Gastroesophageal sphincter (tissue), 3 donors: ENCODE data around the gene EFL1.
"Not testable (repeated sequence)": the region's sequence is repeated elsewhere in the genome, so short reads cannot be mapped to it uniquely, and the experiment has no call there.

Experiments used
- CTCF ChIP-seq, 4 experiments: fragments of 200-600 bp in 2 of 4; fragments of 450-650 bp in 2 of 4; sonication (generic) in 1 of 4; IDR thresholded peaks; one replicate each; pipeline ENCODE4 v1.5.1; 2017 to 2019; ENCODE audit warnings: antibody characterized with exemption in 4 of 4, mild to moderate bottlenecking in 2 of 4, moderate library complexity in 2 of 4
- POLR2A ChIP-seq, 2 donors: fragments of 450-650 bp; IDR thresholded peaks; one replicate each; pipeline ENCODE4 v1.6.1; 2017; ENCODE audit warnings: antibody characterized with exemption in 2 of 2, mild to moderate bottlenecking in 2 of 2, moderate library complexity in 1 of 2

GRCh38 chr15:82300326-82300725 is 37.8 kb upstream of the EFL1 start:
- TF ChIP-seq CTCF, POLR2A (IDR thresholded peaks at IDR 0.05): not testable (repeated sequence)
